K562 (cell line): Measurements from ENCODE around the gene ARL2. TPM values are rescaled to one million over a fixed set of nuclear protein-coding genes. Genes with fewer than 3 reads are reported as not detected.

Experiments used
- AFF4 ChIP-seq: sonication (generic); formaldehyde crosslinking; IDR thresholded peaks from 2 replicates; pipeline ENCODE4 v1.8.0; 2023; ENCODE audit warnings: mild to moderate bottlenecking, missing genetic modification reagents
- ARHGAP35 ChIP-seq: fragments of 450-650 bp; IDR thresholded peaks from 2 replicates; pipeline ENCODE4 v1.6.1; 2018; ENCODE audit not compliant: partially characterized antibody
- ARID4B ChIP-seq: sonication (generic); formaldehyde crosslinking; IDR thresholded peaks from 2 replicates; pipeline ENCODE4 v1.8.0; 2022; ENCODE audit warnings: mild to moderate bottlenecking, missing genetic modification reagents
- HDAC3 ChIP-seq: fragments of 450-650 bp; IDR thresholded peaks from 2 replicates; pipeline ENCODE4 v1.6.1; 2018; ENCODE audit warnings: borderline replicate concordance, mild to moderate bottlenecking, moderate library complexity; ENCODE audit not compliant: partially characterized antibody
- KLF10 ChIP-seq: fragments of 250-450 bp; sonication (Bioruptor Pico); IDR thresholded peaks from 2 replicates; pipeline ENCODE4 v1.6.1; 2021; ENCODE audit warnings: matching md5 sums
- NR2C1 ChIP-seq, 2 experiments: fragments of 450-650 bp; IDR thresholded peaks; 2 replicates each; pipeline ENCODE4 v1.6.1; 2017; ENCODE audit warnings: mild to moderate bottlenecking in 2 of 2, antibody characterized with exemption in 1 of 2, inconsistent platforms in 1 of 2, missing compliant biosample characterization in 1 of 2, missing genetic modification characterization in 1 of 2
- PHB ChIP-seq: fragments of 250-450 bp; sonication (Bioruptor Pico); IDR thresholded peaks from 2 replicates; pipeline ENCODE4 v1.5.0; 2021
- POLR2A ChIP-seq: fragments of 450-650 bp; conservative IDR thresholded peaks from 2 replicates; pipeline ENCODE4 v1.6.1; 2016
- RBBP5 ChIP-seq: fragments of 200-600 bp; sonication (generic); IDR thresholded peaks from 2 replicates; pipeline ENCODE4 v1.6.1; 2012; ENCODE audit warnings: borderline replicate concordance, mild to moderate bottlenecking, low read length, control low read depth, inconsistent platforms; ENCODE audit not compliant: insufficient read depth, poor library complexity, severe bottlenecking
- TAF9B ChIP-seq: fragments of 450-650 bp; IDR thresholded peaks from 2 replicates; pipeline ENCODE4 v1.6.1; 2018; ENCODE audit warnings: mild to moderate bottlenecking; ENCODE audit not compliant: partially characterized antibody
- U2AF1 ChIP-seq: fragments of 200-400 bp; formaldehyde crosslinking; optimal IDR thresholded peaks from 2 replicates; pipeline ENCODE3; 2017; ENCODE audit warnings: mild to moderate bottlenecking, low read depth, low read length, moderate library complexity
- ZBTB26 ChIP-seq: fragments of 450-650 bp; formaldehyde crosslinking; IDR thresholded peaks from 2 replicates; pipeline ENCODE4 v1.4.0; 2022; ENCODE audit warnings: missing genetic modification characterization
- ZNF165 ChIP-seq: fragments of 250-450 bp; sonication (Bioruptor Pico); IDR thresholded peaks from 2 replicates; pipeline ENCODE4 v1.4.0; 2020; ENCODE audit warnings: borderline replicate concordance
- ZNF398 ChIP-seq: fragments of 250-450 bp; sonication (Bioruptor Pico); IDR thresholded peaks from 2 replicates; pipeline ENCODE4 v1.8.0; 2021; ENCODE audit warnings: moderate library complexity, mild to moderate bottlenecking, inconsistent platforms
- ZNF785 ChIP-seq: fragments of 250-450 bp; sonication (Bioruptor Pico); IDR thresholded peaks from 2 replicates; pipeline ENCODE4 v1.4.0; 2020; ENCODE audit warnings: mild to moderate bottlenecking
- polyA plus RNA-seq, 8 experiments: library from polyadenylated mRNA; depleted of rRNA in 4 of 8; stranded (reverse) in 5 of 8; unstranded in 3 of 8; fragments of >200 nt; fragmentation: Nextera tagmentation in 2 of 8; fragmentation: Illumina TruSeq in 1 of 8; extraction: Ambion mirVana in 2 of 8; extraction: Trizol in 1 of 8; gene quantifications; 2 replicates each; pipeline versions ENCODE4 v1.2.1 to v1.2.3, GENCODE V29; 2011 to 2014; ENCODE audit warnings: inconsistent platforms in 1 of 8, missing spikeins in 1 of 8
- total RNA-seq, 7 experiments: library from RNA; depleted of rRNA in 6 of 7; stranded (reverse); fragments of >200 nt in 6 of 7; fragmentation: Illumina TruSeq in 2 of 7; extraction: Trizol in 2 of 7; gene quantifications; 2 replicates each; pipeline versions ENCODE4 v1.2.1 to v1.2.3, GENCODE V29; 2011 to 2021; ENCODE audit warnings: low replicate concordance in 1 of 7

Gene ARL2
- total and polyA plus RNA-seq, 9 of the 15 experiments (the other 6 are each of a cell fraction or from before 2014, with no cell fraction given), result 5.7 to 154 (median 92.2) TPM

- TF ChIP-seq ZNF398 (CRISPR knock-in tag) (no peak), NR2C1 (IDR thresholded peaks at IDR 0.05) (peak; percentile 49; the same call in 1 of the 2 replicates), NR2C1 (tag; IDR thresholded peaks at IDR 0.05) (peak; percentile 71; the same call in 1 of the 2 replicates), PHB (CRISPR knock-in tag) (peak; percentile 4; the same call in 1 of the 2 replicates), KLF10 (CRISPR knock-in tag) (no peak), HDAC3 (no peak), ZNF785 (CRISPR knock-in tag) (no peak), ZNF165 (peak; percentile 41; the same call in 1 of the 2 replicates), TAF9B (no peak), ARHGAP35 (no peak), U2AF1 (peak; percentile 93), ARID4B (CRISPR knock-in tag) (peak; percentile 86), ZBTB26 (CRISPR knock-in tag) (no peak), RBBP5 (peak; percentile 86), AFF4 (peak; percentile 64), POLR2A (peak; percentile 76; the same call in 1 of the 2 replicates)
Measured at GRCh38 chr11:65013888-65014725, at the start of gene ARL2 (continued).
